Sigmoid colon (tissue), 7 donors: ENCODE data around the gene UNG. TPM values are rescaled to one million over a fixed set of nuclear protein-coding genes. Genes with fewer than 3 reads are reported as not detected.

Experiments used
- DNase-seq: peaks from one replicate; pipeline ENCODE4 v3.0.0-alpha.2; 2019
- H3K27ac ChIP-seq, 4 donors: fragments of 200-600 bp; sonication (generic); one replicate each; pipeline ENCODE4 v1.5.1; 2016 to 2019; ENCODE audit warnings: mild to moderate bottlenecking in 1 of 4
- H3K27me3 ChIP-seq, 3 donors: fragments of 200-600 bp; sonication (generic); one replicate each; pipeline ENCODE4 v1.5.1; 2019; ENCODE audit warnings: mild to moderate bottlenecking in 1 of 3
- H3K36me3 ChIP-seq, 4 donors: fragments of 200-600 bp; sonication (generic); one replicate each; pipeline ENCODE4 v1.5.1; 2016 to 2019
- H3K4me1 ChIP-seq, 4 donors: fragments of 200-600 bp; sonication (generic); one replicate each; pipeline ENCODE4 v1.5.1; 2017 to 2019
- H3K4me3 ChIP-seq, 4 donors: fragments of 200-600 bp; sonication (generic); one replicate each; pipeline ENCODE4 v1.5.1; 2017 to 2019; ENCODE audit warnings: mild to moderate bottlenecking in 2 of 4, moderate library complexity in 1 of 4
- H3K9me3 ChIP-seq, 4 donors: fragments of 200-600 bp in 3 of 4; sonication (generic) in 3 of 4; one replicate each; pipeline versions ENCODE4 v1.5.1 to v1.6.1; 2013 to 2019
- EP300 ChIP-seq, 4 donors: sonication (generic); formaldehyde crosslinking; IDR thresholded peaks; one replicate each; pipeline ENCODE4 v1.6.1; 2017; ENCODE audit warnings: antibody characterized with exemption in 4 of 4
- POLR2A ChIP-seq, 2 donors: fragments of 450-650 bp; IDR thresholded peaks; one replicate each; pipeline ENCODE4 v1.6.1; 2016; ENCODE audit warnings: antibody characterized with exemption in 2 of 2, mild to moderate bottlenecking in 2 of 2, moderate library complexity in 2 of 2
- POLR2AphosphoS5 ChIP-seq, 4 donors: sonication (generic); formaldehyde crosslinking; IDR thresholded peaks; one replicate each; pipeline ENCODE4 v1.6.1; 2017; ENCODE audit warnings: antibody characterized with exemption in 4 of 4
- WGBS, 2 donors: extraction: QIAGEN DNeasy Blood & Tissue Kit; methylation state at CpG; one replicate each; pipeline ENCODE4 v1.1.7; 2013; 5-methylcytosine and 5-hydroxymethylcytosine counted together
- intact Hi-C: fragments of 100-400 bp; cut with DNase I; formaldehyde crosslinking; loops from one replicate; pipeline ENCODE4 v1.15.1; 2023
- polyA plus RNA-seq, 3 donors: library from polyadenylated mRNA; stranded (reverse); fragments of 200-250 nt; gene quantifications; one replicate each; pipeline ENCODE4 v1.2.3, GENCODE V29; 2013
- total RNA-seq, 4 donors: library from RNA; depleted of rRNA; stranded (reverse); fragments of >200 nt; gene quantifications; one replicate each; pipeline ENCODE4 v1.1.0, GENCODE V29; 2016
- TF ChIP-seq, protein P1 (sequence below), 4 experiments: fragments of 450-650 bp in 3 of 4; fragments of 200-600 bp in 1 of 4; IDR thresholded peaks; one replicate each; pipeline ENCODE4 v1.5.1; 2016 to 2019; ENCODE audit warnings: antibody characterized with exemption in 4 of 4, mild to moderate bottlenecking in 3 of 4, moderate library complexity in 2 of 4
- donor health status: healthy with polysubstance abuse.
- donor health status: Bipolar disorder and iron deficiency.
- donor health status: healthy.

UNG gene
- total and polyA plus RNA-seq, 7 donors, result 11.9 to 34.8 (median 17.1) TPM

DNA sequence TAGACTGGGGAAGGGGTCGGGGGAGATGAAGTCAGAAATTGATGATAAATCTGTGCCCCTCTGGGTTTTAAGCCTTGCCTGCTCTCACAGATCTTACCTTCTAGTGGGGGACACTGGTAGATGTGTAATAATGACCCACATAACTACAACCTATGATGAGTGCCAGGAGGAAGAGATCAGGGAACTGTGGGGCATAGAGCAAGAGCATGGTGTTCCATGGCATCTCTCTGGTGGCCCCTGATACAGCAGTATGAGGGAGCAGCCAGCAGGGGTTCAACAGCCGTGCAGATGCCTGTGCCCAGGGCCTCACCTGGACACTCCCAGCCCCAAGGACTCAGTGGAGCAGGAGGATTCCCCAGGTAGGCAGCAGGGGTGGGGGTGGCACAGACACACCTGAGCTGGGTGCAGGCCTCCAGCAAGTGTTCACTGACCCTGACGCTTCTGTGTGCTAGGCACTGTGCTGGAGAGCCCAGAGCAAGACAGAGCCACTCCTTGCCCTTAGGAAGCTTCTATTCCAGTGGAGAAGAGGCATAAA lies 24.0 kb downstream of the UNG start:
- Histone ChIP-seq H3K27me3 (no peaks in the 10 kb centered on the region), H3K36me3 (no peaks in the 10 kb centered on the region), H3K27ac (peak overlapping the region in 3 of 4 donors; percentile 12 to 22 (median 20)), H3K9me3 (no peaks in the 10 kb centered on the region), H3K4me3 (no peak overlapping the region), H3K4me1 (peaks cover 0 to 43% (median 35%) of the 10 kb centered on the region in 4 donors)
- intact Hi-C loops, result no loop called here
- WGBS, 2 donors, result 92 to 95% methylated on average over 3 of the region's 3 CpGs
- DNase-seq, result peak; percentile 44
- TF ChIP-seq, protein P1, sequence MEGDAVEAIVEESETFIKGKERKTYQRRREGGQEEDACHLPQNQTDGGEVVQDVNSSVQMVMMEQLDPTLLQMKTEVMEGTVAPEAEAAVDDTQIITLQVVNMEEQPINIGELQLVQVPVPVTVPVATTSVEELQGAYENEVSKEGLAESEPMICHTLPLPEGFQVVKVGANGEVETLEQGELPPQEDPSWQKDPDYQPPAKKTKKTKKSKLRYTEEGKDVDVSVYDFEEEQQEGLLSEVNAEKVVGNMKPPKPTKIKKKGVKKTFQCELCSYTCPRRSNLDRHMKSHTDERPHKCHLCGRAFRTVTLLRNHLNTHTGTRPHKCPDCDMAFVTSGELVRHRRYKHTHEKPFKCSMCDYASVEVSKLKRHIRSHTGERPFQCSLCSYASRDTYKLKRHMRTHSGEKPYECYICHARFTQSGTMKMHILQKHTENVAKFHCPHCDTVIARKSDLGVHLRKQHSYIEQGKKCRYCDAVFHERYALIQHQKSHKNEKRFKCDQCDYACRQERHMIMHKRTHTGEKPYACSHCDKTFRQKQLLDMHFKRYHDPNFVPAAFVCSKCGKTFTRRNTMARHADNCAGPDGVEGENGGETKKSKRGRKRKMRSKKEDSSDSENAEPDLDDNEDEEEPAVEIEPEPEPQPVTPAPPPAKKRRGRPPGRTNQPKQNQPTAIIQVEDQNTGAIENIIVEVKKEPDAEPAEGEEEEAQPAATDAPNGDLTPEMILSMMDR (IDR thresholded peaks at IDR 0.05), result no peak
- no peak for TF ChIP-seq POLR2A (IDR thresholded peaks at IDR 0.05)
- no peak for TF ChIP-seq EP300 (IDR thresholded peaks at IDR 0.05)
- no peak for TF ChIP-seq POLR2AphosphoS5 (IDR thresholded peaks at IDR 0.05)

DNA sequence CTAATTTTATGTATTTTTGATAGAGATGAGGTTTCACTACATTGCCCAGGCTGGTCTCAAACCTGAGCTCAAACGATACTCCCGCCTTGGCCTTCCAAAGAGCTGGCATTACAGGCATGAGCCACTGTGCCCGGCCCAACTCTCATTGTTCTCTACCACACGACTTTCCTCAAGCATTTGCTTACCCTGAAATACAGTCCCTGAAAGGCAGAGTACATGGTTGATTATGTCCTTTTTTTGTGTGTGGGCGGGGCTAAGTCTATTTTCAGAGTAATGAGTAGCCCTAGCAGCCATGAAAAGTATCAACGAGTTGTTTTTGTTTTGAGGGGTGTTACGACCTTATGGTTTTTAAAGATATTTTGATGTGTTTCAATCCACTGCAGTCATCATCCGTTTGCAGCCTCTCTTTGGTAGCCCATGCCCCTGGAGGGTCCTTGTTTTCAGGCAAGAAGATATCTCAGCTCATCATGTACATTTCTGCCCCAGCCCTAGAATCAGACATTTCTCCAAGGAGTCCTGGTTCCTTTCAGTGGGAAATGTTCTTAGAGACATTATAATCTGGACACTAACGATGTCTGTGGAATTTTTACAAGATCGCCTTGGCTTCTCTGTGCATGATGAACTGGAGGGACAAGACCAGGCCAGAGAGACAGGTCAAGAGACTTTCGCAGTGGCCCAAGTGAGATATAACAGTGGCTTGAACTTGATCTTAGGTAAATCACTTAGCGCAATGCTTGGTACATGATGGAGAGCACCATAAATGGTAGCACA lies 27.7 kb downstream of the UNG start:
- DNase-seq, result peak; percentile 51
- WGBS, 2 donors, result 78 to 85% methylated on average over 12 of the region's 12 CpGs
- H3K9me3 ChIP-seq, result no peaks in the 10 kb centered on the region

DNA sequence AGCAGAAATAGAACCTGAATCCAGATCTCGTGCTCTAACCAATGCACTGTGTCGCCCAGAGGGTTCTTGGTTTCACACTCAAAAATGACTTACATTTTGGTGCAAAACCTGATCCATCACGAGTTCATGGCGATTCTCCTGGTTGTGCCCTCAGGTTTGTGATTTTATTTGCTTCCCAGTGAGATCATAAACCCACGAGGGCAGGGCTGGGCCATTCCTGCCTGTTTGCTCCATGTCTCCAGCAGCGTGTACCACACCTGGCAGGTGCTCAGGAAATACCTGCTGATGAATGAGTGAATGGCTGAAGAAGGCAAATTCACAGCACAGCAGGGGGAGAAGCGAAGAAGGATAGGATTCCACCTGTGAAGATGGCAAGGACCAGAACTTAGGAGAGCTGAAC lies 28.4 kb downstream of the UNG start:
- Histone ChIP-seq H3K4me3 (no peak overlapping the region), H3K9me3 (no peaks in the 10 kb centered on the region), H3K36me3 (no peaks in the 10 kb centered on the region), H3K27ac (peak overlapping the region in 3 of 4 donors; percentile 77 to 83 (median 83)), H3K27me3 (no peaks in the 10 kb centered on the region), H3K4me1 (peaks cover 0 to 45% (median 35%) of the 10 kb centered on the region in 4 donors)
- TF ChIP-seq, protein P1 (IDR thresholded peaks at IDR 0.05), result no peak
- no peak for TF ChIP-seq POLR2AphosphoS5 (IDR thresholded peaks at IDR 0.05)
- no peak for TF ChIP-seq EP300 (IDR thresholded peaks at IDR 0.05)
- no peak for TF ChIP-seq POLR2A (IDR thresholded peaks at IDR 0.05)
- DNase-seq, result peak; percentile 52
- intact Hi-C loops, result no loop called here
- 34 to 73% methylated on average over 7 of the region's 7 CpGs for WGBS, 2 donors

More for the DNA sequence above, 27.7 kb downstream of the UNG start:
- peak overlapping the region in 3 of 4 donors; percentile 77 to 83 (median 83) for H3K27ac ChIP-seq
- intact Hi-C loops, result no loop called here
- H3K36me3 ChIP-seq, result no peaks in the 10 kb centered on the region
- peaks cover 0 to 39% (median 30%) of the 10 kb centered on the region in 4 donors for H3K4me1 ChIP-seq
- TF ChIP-seq POLR2AphosphoS5 (IDR thresholded peaks at IDR 0.05), result peak in 3 of 4 donors; percentile 48 to 58 (median 51)
- TF ChIP-seq, protein P1 (IDR thresholded peaks at IDR 0.05), result no peak
- TF ChIP-seq EP300 (IDR thresholded peaks at IDR 0.05), result peak in 1 of 4 donors; percentile 24
- TF ChIP-seq POLR2A (IDR thresholded peaks at IDR 0.05), result no peak
- no peaks in the 10 kb centered on the region for H3K27me3 ChIP-seq
- no peak overlapping the region for H3K4me3 ChIP-seq

DNA sequence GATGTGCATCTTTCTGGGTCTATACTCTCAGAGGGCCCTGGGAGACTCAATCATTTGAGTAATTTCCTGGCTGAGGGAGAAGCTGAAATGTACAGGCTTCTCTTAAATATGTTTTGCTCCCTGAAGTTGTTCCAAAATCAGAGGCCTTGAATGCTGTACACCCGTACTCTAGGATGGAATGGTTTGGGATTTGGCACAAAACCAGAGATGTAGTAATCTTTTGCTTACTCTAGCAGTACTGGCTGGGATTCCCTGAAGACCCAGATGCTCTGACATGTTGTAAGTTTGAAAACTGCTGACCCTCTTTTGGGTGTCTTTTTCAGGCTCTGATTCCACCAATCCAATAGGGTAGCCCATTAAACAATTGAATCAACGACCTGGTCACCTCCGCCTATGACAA lies 29.4 kb downstream of the UNG start:
- H3K27ac ChIP-seq, result peak overlapping the region; percentile 50 to 83 (median 80)
- H3K36me3 ChIP-seq, result no peaks in the 10 kb centered on the region
- H3K27me3 ChIP-seq, result no peaks in the 10 kb centered on the region
- H3K9me3 ChIP-seq, result no peaks in the 10 kb centered on the region
- WGBS, 2 donors, result 83 to 85% methylated on average over 3 of the region's 3 CpGs
- H3K4me1 ChIP-seq, result peaks cover 0 to 55% (median 45%) of the 10 kb centered on the region in 4 donors
- DNase-seq, result peak; percentile 57
- TF ChIP-seq, protein P1 (IDR thresholded peaks at IDR 0.05), result no peak
- peak in 2 of 4 donors; percentile 9 to 14 for TF ChIP-seq POLR2AphosphoS5 (IDR thresholded peaks at IDR 0.05)
- intact Hi-C loops, result no loop called here
- no peak overlapping the region for H3K4me3 ChIP-seq
